Activated T-cell treated with anti-CD3 and anti-CD28 coated beads, Interleukin-2, amount 50 U/mL, for 4 hours (primary cell): ENCODE results near the gene CLPTM1. TPM values are rescaled to one million over a fixed set of nuclear protein-coding genes. Genes with fewer than 3 reads are reported as not detected.
"Not testable (repeated sequence)": the region's sequence is repeated elsewhere in the genome, so short reads cannot be mapped to it uniquely, and the experiment has no call there.

Source experiments
- ATAC-seq, 2 donors: fragments of 200-7000 bp; cut with Tn5 transposase; one replicate each; pipeline ENCODE4 v1.10.0; 2021
- DNase-seq: peaks from one replicate; pipeline ENCODE4 v3.0.0-alpha.2; 2020
- H3K27me3 Mint-ChIP-seq: one replicate; pipeline ENCODE4 v1.8.0; 2021; ENCODE audit warnings: low read depth, mixed read lengths
- H3K36me3 Mint-ChIP-seq: one replicate; pipeline ENCODE4 v1.8.0; 2022; ENCODE audit warnings: mixed read lengths; ENCODE audit not compliant: insufficient read depth
- H3K4me1 Mint-ChIP-seq: one replicate; pipeline ENCODE4 v1.8.0; 2021; ENCODE audit warnings: low read depth, mixed read lengths
- H3K4me3 Mint-ChIP-seq: one replicate; pipeline ENCODE4 v1.8.0; 2021; ENCODE audit warnings: mild to moderate bottlenecking, moderate library complexity, mixed read lengths
- H3K9me3 Mint-ChIP-seq: one replicate; pipeline ENCODE4 v1.8.0; 2021; ENCODE audit warnings: mixed read lengths
- total RNA-seq, 3 donors: library from RNA; stranded (reverse); gene quantifications; one replicate each; pipeline ENCODE4 v1.2.1, GENCODE V29; 2021

The CLPTM1 gene
- total RNA-seq, 3 donors from 2014 or later: 103 to 117 (median 112) TPM

GRCh38 chr19:44926245-44927077 lies 28.7 kb upstream of the CLPTM1 start:
- peak in 1 of 2 donors; percentile 10 for ATAC-seq
- not testable (repeated sequence) for DNase-seq, H3K36me3 Mint-ChIP-seq, H3K4me1 Mint-ChIP-seq, H3K9me3 Mint-ChIP-seq, H3K4me3 Mint-ChIP-seq
- peaks cover 29% of the 10 kb centered on the region for H3K27me3 Mint-ChIP-seq

- DNase-seq (no peak), ATAC-seq (no peak)
- Mint-ChIP-seq H3K4me1 (peaks cover 4% of the 10 kb centered on the region), H3K36me3 (no peaks in the 10 kb centered on the region), H3K27me3 (peaks cover 29% of the 10 kb centered on the region), H3K4me3 (no peak overlapping the region), H3K9me3 (no peaks in the 10 kb centered on the region)
Observed at GRCh38 chr19:44927746-44928145, 27.4 kb upstream of the CLPTM1 start.

GRCh38 chr19:44930088-44930487 lies 25.1 kb upstream of the CLPTM1 start:
- Mint-ChIP-seq H3K27me3 (peaks cover 23% of the 10 kb centered on the region), H3K4me1 (peaks cover 4% of the 10 kb centered on the region), H3K4me3 (no peak overlapping the region), H3K9me3 (no peaks in the 10 kb centered on the region), H3K36me3 (no peaks in the 10 kb centered on the region)
- ATAC-seq (no peak), DNase-seq (no peak)

GRCh38 chr19:44931541-44931940 lies 23.6 kb upstream of the CLPTM1 start:
- H3K36me3 Mint-ChIP-seq: no peaks in the 10 kb centered on the region
- no peaks in the 10 kb centered on the region for H3K9me3 Mint-ChIP-seq
- H3K4me1 Mint-ChIP-seq: peaks cover 4% of the 10 kb centered on the region
- DNase-seq: no peak
- H3K4me3 Mint-ChIP-seq: no peak overlapping the region
- ATAC-seq: no peak
- H3K27me3 Mint-ChIP-seq: peaks cover 12% of the 10 kb centered on the region

GRCh38 chr19:44939668-44940067 lies 15.5 kb upstream of the CLPTM1 start:
- ATAC-seq: no peak
- H3K4me3 Mint-ChIP-seq: no peak overlapping the region
- no peaks in the 10 kb centered on the region for H3K36me3 Mint-ChIP-seq
- DNase-seq: no peak
- H3K27me3 Mint-ChIP-seq: no peaks in the 10 kb centered on the region
- H3K4me1 Mint-ChIP-seq: no peaks in the 10 kb centered on the region
- H3K9me3 Mint-ChIP-seq: no peaks in the 10 kb centered on the region

- Mint-ChIP-seq H3K4me1 (no peaks in the 10 kb centered on the region), H3K36me3 (no peaks in the 10 kb centered on the region), H3K4me3 (no peak within 1 kb of the TSS), H3K9me3 (no peaks in the 10 kb centered on the region), H3K27me3 (no peaks in the 10 kb centered on the region)
- ATAC-seq (no peak), DNase-seq (no peak)
Observed at GRCh38 chr19:44942067-44942571, 13.1 kb upstream of the CLPTM1 start, which contains the start of gene APOC4. APOC4 (plus strand) TSS chr19:44942237; CDS start chr19:44942278, 41 bp downstream.

GRCh38 chr19:44943801-44944249 lies 11.4 kb upstream of the CLPTM1 start:
- H3K9me3 Mint-ChIP-seq: no peaks in the 10 kb centered on the region
- H3K4me1 Mint-ChIP-seq: no peaks in the 10 kb centered on the region
- ATAC-seq: no peak
- no peak overlapping the region for H3K4me3 Mint-ChIP-seq
- H3K36me3 Mint-ChIP-seq: no peaks in the 10 kb centered on the region
- no peaks in the 10 kb centered on the region for H3K27me3 Mint-ChIP-seq
- no peak for DNase-seq

- H3K4me1 Mint-ChIP-seq: peaks cover 2% of the 10 kb centered on the region
- H3K27me3 Mint-ChIP-seq: no peaks in the 10 kb centered on the region
- H3K36me3 Mint-ChIP-seq: no peaks in the 10 kb centered on the region
- no peak for DNase-seq
- H3K4me3 Mint-ChIP-seq: no peak overlapping the region
- ATAC-seq: no peak
- H3K9me3 Mint-ChIP-seq: no peaks in the 10 kb centered on the region
Observed at GRCh38 chr19:44947041-44947581, 8.1 kb upstream of the CLPTM1 start.

- Mint-ChIP-seq H3K4me3 (no peak overlapping the region), H3K27me3 (no peaks in the 10 kb centered on the region), H3K9me3 (no peaks in the 10 kb centered on the region), H3K36me3 (no peaks in the 10 kb centered on the region), H3K4me1 (peaks cover 2% of the 10 kb centered on the region)
- no peak for DNase-seq
- no peak for ATAC-seq
Observed at GRCh38 chr19:44948237-44948636, 6.9 kb upstream of the CLPTM1 start.

GRCh38 chr19:44948763-44949374 lies 6.3 kb upstream of the CLPTM1 start:
- no peaks in the 10 kb centered on the region for H3K9me3 Mint-ChIP-seq
- H3K4me1 Mint-ChIP-seq: peaks cover 3% of the 10 kb centered on the region
- no peaks in the 10 kb centered on the region for H3K36me3 Mint-ChIP-seq
- no peaks in the 10 kb centered on the region for H3K27me3 Mint-ChIP-seq
- DNase-seq (no peak), ATAC-seq (no peak)
- no peak overlapping the region for H3K4me3 Mint-ChIP-seq

GRCh38 chr19:44949550-44949949 lies 5.6 kb upstream of the CLPTM1 start:
- Mint-ChIP-seq H3K36me3 (no peaks in the 10 kb centered on the region), H3K27me3 (no peaks in the 10 kb centered on the region), H3K9me3 (no peaks in the 10 kb centered on the region), H3K4me3 (no peak overlapping the region), H3K4me1 (peaks cover 7% of the 10 kb centered on the region)
- ATAC-seq (no peak), DNase-seq (no peak)

GRCh38 chr19:44951179-44952159 lies 3.7 kb upstream of the CLPTM1 start:
- H3K4me1 Mint-ChIP-seq: peaks cover 17% of the 10 kb centered on the region
- no peaks in the 10 kb centered on the region for H3K27me3 Mint-ChIP-seq
- no peak overlapping the region for H3K4me3 Mint-ChIP-seq
- no peaks in the 10 kb centered on the region for H3K9me3 Mint-ChIP-seq
- DNase-seq (peak; percentile 52), ATAC-seq (no peak)
- H3K36me3 Mint-ChIP-seq: peaks cover 3% of the 10 kb centered on the region

- no peak for DNase-seq
- Mint-ChIP-seq H3K27me3 (no peaks in the 10 kb centered on the region), H3K4me1 (peaks cover 40% of the 10 kb centered on the region), H3K9me3 (no peaks in the 10 kb centered on the region), H3K36me3 (peaks cover 3% of the 10 kb centered on the region), H3K4me3 (peak overlapping the region; percentile 97)
- no peak for ATAC-seq
Observed at GRCh38 chr19:44954278-44954648, 917 bp upstream of the CLPTM1 start.
